Measurements from ENCODE around the gene MDFI. TPM values are rescaled to one million over a fixed set of nuclear protein-coding genes. Genes with fewer than 3 reads are reported as not detected.

MDFI gene
- total and polyA plus RNA-seq, 9 of the 15 experiments (the other 6 are each of a cell fraction or from before 2014, with no cell fraction given), result not detected

DNA sequence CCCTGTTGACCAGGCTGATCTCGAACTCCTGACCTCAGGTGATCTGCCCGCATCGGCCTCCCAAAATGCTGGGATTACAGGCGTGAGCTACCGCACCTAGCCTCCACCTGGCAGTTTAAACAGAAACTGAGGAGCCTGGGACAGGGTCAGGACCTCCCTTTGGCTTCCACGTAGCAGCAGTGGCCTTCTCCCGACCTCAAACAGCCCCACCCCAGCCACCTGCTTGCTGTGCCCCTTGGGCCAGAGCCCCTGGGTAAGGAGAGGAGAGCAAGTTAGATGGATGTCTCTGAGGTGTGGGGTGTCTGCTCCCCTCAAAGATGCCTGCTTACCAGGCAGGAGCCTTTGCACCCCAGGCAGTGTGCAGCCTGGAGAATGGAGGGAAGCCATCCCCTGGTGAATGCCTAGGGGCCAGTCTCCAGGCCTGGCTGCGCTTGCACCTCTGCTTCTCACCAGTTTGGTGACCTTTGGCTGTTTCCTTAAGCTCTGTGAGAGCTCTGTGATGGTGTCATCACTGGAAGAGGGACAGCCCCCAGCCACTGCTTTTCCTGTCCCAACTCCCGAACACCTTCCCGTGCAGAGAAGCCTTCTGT lies 42.1 kb upstream of the MDFI start:
- Histone ChIP-seq H3K79me2 (ENCODE audit: control insufficient read depth, insufficient read depth, low read length) (no peaks in the 10 kb centered on the region), H2AFZ (ENCODE audit: low read depth, low read length) (no peak overlapping the region), H3K27ac (ENCODE audit: extremely low read depth, low read depth, low read length) (no peak overlapping the region), H3K36me3 (ENCODE audit: control insufficient read depth, insufficient read depth, low read length) (peaks cover 12% of the 10 kb centered on the region; the same call in 1 of the 3 replicates), H3K4me1 (replicated peaks in 1 of 2; ENCODE audit: control insufficient read depth in 2 of 2, insufficient read depth in 2 of 2, low read length in 2 of 2) (peaks cover 0 to 13% of the 10 kb centered on the region in 2 experiments; a peak in 1 of 5 replicates), H3K27me3 (ENCODE audit: control insufficient read depth in 2 of 2, insufficient read depth in 2 of 2, low read length in 2 of 2) (no peaks in the 10 kb centered on the region), H3K9me1 (ENCODE audit: control insufficient read depth, insufficient read depth, low read length) (peaks cover 4% of the 10 kb centered on the region), H4K20me1 (replicated peaks; ENCODE audit: control insufficient read depth, insufficient read depth, low read length) (0 out of 2 replicates have a peak, but pooled peaks cover 9% of the 10 kb centered on the region), H3K9me3 (replicated peaks; ENCODE audit: control insufficient read depth, insufficient read depth, low read depth, low read length) (no peaks in the 10 kb centered on the region), H3K4me3 (no peak overlapping the region), H3K9ac (ENCODE audit: insufficient read depth in 1 of 2, low read depth in 2 of 2, low read length in 2 of 2) (0 out of 4 replicates have a peak overlapping the region, but pooled peaks of 1 of the 2 experiments have one; percentile 56), H3K4me2 (ENCODE audit: insufficient read depth, low read length) (no peak overlapping the region)
- in situ Hi-C loops (cut with MboI), result loop anchor here (10.0 kb wide), 1 partner anchor 231 kb away; no protein-coding TSS in a partner anchor
- DNase-seq (ENCODE audit: extremely low read depth in 1 of 4, low spot score in 3 of 4) (no peak), ATAC-seq (no peak), FAIRE-seq (no peak)
- TF ChIP-seq FOXJ3 (CRISPR knock-in tag; IDR thresholded peaks at IDR 0.05) (no peak), ZZZ3 (IDR thresholded peaks at IDR 0.05) (no peak), PTTG1 (tag; IDR thresholded peaks at IDR 0.05; ENCODE audit: low read depth) (no peak), CBX3 (IDR thresholded peaks at IDR 0.05; ENCODE audit: borderline replicate concordance in 1 of 2, low read length in 2 of 2) (no peak)
- TF ChIP-seq, protein P1, sequence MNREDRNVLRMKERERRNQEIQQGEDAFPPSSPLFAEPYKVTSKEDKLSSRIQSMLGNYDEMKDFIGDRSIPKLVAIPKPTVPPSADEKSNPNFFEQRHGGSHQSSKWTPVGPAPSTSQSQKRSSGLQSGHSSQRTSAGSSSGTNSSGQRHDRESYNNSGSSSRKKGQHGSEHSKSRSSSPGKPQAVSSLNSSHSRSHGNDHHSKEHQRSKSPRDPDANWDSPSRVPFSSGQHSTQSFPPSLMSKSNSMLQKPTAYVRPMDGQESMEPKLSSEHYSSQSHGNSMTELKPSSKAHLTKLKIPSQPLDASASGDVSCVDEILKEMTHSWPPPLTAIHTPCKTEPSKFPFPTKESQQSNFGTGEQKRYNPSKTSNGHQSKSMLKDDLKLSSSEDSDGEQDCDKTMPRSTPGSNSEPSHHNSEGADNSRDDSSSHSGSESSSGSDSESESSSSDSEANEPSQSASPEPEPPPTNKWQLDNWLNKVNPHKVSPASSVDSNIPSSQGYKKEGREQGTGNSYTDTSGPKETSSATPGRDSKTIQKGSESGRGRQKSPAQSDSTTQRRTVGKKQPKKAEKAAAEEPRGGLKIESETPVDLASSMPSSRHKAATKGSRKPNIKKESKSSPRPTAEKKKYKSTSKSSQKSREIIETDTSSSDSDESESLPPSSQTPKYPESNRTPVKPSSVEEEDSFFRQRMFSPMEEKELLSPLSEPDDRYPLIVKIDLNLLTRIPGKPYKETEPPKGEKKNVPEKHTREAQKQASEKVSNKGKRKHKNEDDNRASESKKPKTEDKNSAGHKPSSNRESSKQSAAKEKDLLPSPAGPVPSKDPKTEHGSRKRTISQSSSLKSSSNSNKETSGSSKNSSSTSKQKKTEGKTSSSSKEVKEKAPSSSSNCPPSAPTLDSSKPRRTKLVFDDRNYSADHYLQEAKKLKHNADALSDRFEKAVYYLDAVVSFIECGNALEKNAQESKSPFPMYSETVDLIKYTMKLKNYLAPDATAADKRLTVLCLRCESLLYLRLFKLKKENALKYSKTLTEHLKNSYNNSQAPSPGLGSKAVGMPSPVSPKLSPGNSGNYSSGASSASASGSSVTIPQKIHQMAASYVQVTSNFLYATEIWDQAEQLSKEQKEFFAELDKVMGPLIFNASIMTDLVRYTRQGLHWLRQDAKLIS (CRISPR knock-in tag; IDR thresholded peaks at IDR 0.05), result no peak
- TF ChIP-seq, protein P2, sequence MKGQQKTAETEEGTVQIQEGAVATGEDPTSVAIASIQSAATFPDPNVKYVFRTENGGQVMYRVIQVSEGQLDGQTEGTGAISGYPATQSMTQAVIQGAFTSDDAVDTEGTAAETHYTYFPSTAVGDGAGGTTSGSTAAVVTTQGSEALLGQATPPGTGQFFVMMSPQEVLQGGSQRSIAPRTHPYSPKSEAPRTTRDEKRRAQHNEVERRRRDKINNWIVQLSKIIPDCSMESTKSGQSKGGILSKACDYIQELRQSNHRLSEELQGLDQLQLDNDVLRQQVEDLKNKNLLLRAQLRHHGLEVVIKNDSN (CRISPR knock-in tag; IDR thresholded peaks at IDR 0.05), result no peak
- TF ChIP-seq, protein P3, sequence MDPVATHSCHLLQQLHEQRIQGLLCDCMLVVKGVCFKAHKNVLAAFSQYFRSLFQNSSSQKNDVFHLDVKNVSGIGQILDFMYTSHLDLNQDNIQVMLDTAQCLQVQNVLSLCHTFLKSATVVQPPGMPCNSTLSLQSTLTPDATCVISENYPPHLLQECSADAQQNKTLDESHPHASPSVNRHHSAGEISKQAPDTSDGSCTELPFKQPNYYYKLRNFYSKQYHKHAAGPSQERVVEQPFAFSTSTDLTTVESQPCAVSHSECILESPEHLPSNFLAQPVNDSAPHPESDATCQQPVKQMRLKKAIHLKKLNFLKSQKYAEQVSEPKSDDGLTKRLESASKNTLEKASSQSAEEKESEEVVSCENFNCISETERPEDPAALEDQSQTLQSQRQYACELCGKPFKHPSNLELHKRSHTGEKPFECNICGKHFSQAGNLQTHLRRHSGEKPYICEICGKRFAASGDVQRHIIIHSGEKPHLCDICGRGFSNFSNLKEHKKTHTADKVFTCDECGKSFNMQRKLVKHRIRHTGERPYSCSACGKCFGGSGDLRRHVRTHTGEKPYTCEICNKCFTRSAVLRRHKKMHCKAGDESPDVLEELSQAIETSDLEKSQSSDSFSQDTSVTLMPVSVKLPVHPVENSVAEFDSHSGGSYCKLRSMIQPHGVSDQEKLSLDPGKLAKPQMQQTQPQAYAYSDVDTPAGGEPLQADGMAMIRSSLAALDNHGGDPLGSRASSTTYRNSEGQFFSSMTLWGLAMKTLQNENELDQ (CRISPR knock-in tag; IDR thresholded peaks at IDR 0.05; ENCODE audit: borderline replicate concordance), result no peak
- no TSS peak for BruUV-seq (replicated peaks)
- ChIA-PET CTCF (ENCODE audit: low intra/inter-chr PET ratio) (no interaction called here), POLR2A (interaction anchor here (0.8 to 1.5 kb wide), 3 partner anchors 14 to 154 kb away, joined by 3 to 5 read pairs (median 4); no protein-coding TSS in a partner anchor)
- intact Hi-C loops (cut with micrococcal nuclease), result no loop called here
- WGBS (ENCODE audit: insufficient coverage, low coverage, missing lambda C conversion rate), result 63% methylated on average over 10 of the region's 10 CpGs
